ENCODE data around the gene TSKS.

The TSKS gene, protein sequence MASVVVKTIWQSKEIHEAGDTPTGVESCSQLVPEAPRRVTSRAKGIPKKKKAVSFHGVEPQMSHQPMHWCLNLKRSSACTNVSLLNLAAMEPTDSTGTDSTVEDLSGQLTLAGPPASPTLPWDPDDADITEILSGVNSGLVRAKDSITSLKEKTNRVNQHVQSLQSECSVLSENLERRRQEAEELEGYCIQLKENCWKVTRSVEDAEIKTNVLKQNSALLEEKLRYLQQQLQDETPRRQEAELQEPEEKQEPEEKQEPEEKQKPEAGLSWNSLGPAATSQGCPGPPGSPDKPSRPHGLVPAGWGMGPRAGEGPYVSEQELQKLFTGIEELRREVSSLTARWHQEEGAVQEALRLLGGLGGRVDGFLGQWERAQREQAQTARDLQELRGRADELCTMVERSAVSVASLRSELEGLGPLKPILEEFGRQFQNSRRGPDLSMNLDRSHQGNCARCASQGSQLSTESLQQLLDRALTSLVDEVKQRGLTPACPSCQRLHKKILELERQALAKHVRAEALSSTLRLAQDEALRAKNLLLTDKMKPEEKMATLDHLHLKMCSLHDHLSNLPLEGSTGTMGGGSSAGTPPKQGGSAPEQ

DNA sequence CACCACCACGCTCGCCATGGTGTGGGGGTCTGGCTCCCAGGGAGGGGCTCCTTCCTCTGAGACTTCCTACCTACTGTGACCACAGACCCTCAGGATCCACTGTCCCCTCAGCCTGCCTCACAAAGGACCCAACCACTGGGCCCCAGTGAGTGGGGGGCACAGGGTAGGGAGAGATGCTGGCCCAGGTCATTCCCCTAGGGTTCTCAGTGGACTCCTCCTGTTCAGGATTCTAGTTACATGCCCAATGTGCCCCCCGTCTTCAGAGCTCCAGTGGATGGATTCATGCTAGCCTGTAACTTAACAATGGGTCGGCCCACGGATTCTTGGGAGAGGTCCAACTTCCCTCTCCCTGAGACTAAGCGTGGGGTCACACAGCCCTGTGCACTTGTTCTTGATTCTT, at the start of gene TSKS:
TSKS (minus strand) TSS at position 77 of the 400 bp plus-strand sequence; CDS start at position 18, 59 bp downstream.
- DNase-seq: no peak

DNA sequence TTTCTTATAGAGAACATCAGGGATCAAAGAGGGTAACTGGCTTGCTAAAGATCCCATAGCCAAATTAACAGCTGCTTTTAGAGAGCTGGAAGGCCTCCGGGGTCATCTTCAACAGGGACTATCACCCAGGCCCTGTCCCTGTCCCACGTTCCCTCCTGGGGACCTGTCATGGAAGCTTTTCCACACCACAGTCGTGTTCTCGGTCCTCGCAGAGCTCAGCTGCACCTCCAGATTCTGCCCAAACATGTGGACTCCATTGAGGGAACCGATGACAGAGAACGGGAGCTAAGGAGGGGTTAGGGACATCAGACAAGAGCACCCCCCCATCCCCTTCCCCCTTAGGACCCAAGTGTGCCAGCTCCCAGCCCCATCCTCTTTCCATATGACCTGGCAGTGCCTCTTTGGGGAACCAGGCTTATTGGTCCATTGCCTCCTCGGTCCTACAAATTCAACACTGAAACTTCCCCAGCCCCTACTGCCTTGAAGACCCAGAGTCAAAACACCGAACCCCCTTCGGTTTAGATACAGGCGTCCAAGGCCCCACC, 49.4 kb upstream of the TSKS start:
- DNase-seq: no peak

DNA sequence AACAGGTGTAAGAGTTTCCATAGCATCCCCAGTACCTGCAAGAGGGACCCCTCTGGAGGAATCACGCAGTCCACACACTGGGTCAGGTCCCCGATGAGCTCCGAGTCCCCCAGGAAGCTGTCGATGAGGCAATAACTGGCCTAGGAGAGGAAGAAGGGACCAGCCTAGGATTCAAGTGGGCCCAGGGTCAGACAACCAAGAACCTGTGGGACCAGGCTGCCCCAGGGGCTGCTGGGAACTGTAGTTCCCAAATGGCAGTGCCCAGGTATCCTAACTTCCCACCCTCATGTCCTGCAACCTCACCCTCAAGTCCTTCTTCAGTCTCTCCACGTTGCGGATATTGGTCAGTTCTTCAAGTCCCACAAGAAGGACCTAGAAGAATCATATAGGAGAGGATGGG, 48.2 kb upstream of the TSKS start:
- no peak for DNase-seq

DNA sequence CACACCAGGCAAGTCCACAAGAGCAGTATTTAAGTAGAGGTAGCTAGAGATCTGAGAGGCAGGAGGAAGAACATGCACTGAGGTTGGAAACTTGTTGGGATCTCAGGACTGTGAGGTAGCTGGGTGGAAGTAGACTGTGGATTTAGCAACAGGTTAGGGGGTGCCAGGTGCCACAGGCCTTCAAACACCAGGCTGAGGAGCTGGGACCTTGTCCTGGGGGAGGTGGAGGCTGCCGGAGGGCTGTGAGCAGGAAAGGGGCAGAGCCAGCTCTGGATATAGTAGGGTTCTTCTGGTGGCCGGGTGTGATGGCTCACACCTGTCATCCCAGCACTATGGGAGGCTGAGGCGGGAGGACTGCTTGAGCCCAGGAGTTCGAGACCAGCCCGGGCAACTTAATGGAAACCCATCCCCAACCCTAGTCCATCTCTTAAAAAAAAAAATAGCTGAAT, 46.9 kb upstream of the TSKS start:
- no peak for DNase-seq

DNA sequence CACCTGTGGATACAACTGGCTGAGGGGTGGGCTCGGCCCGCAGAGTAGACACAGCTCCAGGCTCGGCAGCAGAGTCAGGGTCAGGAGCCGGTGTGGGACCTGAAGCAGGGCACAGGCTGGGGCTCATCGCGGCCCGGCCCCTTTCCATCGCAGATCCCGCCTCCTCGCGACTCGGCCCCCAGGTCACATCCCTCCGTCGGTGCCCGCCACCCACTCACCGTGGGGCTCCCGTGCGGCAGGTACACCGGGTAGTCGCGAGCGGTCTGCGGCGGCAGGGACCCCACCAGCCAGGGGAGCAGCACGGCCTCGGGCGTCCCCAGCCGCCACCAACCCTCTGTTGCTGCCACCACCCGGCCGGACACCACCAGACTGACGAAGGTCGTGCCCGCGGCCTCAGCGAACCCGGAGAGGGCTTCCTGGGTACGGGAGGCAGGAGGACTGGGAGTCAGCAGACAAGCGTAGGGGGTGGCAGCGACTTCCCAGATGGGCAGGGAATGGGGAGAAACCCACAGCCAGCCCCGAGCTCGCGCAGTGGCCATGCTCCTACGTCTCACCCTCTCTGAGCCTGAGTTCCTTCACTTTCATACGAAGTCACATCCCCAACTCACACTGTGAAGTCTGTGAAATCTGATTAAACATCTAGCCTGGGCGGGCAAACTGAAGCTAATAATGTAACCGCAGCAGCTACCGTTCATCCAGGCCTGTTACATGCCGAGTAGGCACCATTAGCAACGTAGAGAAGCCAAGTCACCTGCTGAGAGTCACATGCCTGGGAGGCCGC, 46.2 kb upstream of the TSKS start:
- peak; percentile 64 for DNase-seq

DNA sequence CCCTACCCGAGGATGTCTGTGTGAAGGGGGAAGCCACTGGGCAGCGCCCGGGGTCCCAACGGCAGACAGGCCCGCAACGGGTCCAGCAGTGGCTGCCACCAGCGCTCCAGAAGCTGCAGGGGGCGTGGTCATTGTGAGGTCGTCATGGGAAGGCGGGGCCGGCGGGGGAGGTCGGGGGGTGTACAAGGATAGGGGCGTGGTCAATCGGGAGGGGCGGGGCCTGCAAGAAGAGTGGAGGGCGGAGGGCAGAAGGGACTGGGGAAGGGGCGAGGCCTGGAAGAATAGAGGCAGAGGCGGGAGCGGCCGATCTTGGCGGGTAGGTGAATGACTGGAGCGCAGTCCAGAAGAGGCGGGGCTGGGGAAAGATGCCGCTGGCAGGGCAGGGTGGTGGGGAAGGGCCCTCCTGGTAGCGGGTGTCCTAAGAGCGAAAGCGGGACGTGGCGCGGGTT, 45.6 kb upstream of the TSKS start:
- peak; percentile 88 for DNase-seq

DNA sequence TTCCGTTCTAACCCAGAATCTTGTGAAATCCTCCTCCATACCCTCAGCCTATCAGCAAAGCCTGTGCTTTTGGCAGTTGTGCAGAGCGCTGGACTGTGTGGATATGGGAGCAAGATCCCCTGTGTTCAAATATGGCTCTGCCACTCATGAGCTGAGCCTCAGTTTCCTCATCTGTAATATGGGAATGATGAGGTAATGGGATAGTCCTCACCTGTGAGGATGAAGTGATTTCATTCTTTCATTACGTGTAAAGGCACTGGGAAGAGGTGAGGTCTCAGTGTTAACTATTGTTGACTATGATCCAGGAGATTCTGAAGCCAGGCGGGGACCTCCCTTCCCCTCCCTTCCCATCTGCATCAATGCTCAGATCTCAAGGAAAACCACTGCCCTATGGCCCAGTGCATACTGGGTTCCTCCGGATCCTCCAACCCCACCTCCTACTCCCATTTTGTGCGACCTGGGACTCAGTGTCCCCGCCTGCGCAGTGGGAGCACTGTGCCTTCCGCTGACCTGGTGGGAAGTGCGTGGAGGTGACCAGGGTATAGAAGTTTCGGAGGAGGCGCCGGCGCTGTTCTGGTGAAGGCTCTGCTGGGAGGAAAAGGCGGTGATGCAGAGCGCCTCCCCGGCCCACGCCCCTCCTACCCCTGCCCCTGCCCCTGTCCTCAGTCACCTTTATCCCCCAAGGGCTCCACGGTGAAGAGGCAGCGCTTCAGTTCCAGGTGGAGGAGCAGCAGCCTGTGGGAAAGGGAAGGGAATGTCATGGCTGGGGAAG, 45.0 kb upstream of the TSKS start:
- no peak for DNase-seq

DNA sequence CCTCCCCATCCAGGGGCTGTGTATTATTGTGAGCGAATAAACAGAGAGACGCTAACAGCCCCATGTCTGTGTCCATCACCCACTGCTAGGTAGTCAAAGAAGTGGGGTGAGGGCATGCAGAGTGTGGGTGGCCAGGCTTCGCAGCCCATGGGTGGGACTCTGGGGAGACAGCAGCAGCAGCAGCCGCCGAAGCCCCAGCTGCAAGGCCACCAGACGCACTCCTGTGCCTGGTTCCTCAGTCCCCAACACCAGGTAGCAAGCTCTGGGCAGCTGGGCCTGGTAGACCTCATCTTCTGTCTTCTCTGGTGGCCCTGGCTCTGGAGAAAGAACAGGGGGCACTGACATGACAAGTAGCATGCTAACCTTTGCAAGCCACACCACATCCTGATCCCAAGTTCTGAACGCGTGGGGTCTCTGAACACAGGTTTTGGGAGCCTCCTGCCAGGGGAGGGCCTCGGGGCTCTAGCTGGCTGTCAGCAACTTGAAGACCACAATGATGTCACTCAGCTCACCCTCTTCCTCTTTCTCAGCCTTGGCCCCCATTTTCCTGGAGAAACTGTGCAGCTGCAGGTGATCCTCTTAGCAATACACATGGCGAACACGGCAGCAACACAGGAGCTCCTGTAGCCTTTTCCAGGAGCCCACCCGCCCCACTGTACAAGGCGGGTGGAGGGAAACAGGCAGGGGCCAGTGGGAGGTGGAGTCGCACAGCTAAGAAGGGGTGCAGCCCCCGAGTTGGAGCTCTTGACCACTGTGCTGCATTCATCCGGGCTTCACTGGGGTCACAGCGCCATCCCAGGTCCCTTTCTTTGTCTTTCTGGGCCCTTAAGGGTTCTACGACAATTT, 44.2 kb upstream of the TSKS start:
- peak; percentile 36 for DNase-seq

DNA sequence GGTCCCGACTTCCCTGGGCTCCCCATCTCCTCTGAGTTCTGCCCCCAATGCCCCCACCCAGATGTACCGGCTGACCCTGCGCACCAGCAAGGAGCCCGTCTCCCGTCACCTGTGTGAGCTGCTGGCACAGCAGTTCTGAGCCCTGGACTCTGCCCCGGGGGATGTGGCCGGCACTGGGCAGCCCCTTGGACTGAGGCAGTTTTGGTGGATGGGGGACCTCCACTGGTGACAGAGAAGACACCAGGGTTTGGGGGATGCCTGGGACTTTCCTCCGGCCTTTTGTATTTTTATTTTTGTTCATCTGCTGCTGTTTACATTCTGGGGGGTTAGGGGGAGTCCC, 43.5 kb upstream of the TSKS start:
- no peak for DNase-seq

DNA sequence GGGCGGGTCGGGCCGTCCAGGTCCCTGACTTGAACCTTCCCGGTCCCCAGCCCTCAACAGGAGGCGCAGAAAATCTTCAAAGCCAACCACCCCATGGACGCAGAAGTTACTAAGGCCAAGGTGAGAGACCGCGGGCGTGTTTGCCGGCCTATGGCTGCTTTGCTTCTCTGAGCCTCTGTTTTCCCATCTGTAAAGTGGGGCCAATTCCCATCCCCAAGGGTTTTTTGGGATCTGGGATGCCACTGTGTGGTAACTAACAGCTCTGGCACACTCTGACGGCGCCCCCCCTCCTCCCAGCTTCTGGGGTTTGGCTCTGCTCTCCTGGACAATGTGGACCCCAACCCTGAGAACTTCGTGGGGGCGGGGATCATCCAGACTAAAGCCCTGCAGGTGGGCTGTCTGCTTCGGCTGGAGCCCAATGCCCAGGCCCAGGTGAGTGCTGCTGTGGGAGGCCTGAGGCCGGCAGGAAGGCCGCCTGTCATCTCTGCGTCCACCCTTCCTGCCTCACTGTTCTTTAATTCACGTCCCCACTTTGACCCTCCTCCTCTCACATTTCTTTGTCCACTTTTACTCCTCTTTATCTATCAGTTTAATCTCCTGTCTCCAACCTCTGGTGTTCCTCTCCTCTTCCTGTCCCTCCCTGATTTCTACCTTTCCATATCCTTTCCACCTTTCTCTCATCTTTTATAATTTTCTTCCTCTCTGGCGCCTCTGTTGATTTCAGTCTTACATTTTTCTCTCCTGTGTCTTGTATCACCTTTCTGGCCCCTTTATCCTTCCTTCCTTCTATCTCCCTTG, 42.9 kb upstream of the TSKS start:
- DNase-seq: no peak

DNA sequence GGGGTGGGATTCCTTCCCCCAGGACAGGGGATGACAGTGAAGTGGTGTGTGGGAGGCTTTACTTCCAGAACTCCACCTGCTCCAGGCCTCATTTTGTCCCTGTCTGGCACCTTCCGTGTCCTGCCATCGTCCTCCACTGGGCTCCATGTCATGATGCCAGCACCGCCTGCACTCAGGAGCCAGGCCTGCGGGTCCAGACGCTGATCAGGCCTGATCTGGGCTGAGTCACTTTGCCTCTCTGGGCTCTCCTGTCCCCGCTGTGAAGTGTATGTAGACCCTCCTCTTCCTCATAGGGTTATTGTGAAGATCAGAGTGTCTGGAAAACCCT, 40.4 kb upstream of the TSKS start:
- no peak for DNase-seq

DNA sequence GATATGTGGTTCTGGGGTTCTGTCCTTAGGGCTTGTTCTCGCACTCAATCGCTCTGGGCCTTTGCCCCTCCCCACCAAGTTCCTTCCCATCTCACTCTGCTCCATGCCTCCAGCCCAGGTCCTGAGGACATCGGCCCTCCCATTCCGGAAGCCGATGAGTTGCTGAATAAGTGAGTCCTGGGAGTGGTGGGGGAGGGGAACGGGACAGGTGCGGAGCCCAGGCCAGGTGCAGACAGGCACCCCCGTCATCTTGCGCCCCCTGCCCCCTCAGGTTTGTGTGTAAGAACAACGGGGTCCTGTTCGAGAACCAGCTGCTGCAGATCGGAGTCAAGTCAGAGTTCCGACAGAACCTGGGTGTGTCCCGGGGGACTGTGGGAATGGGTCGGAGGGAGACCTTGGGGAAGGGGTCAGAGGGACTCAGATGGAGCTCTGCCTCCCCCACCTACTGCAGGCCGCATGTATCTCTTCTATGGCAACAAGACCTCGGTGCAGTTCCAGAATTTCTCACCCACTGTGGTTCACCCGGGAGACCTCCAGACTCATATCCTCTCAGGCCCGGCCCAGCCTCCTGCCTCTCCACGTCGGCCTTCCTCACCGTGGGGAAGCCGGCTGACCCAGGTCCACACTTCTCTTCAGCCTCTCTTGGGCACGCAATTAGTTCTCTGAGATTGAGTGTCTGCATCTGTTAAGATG, 39.9 kb upstream of the TSKS start:
- no peak for DNase-seq

DNA sequence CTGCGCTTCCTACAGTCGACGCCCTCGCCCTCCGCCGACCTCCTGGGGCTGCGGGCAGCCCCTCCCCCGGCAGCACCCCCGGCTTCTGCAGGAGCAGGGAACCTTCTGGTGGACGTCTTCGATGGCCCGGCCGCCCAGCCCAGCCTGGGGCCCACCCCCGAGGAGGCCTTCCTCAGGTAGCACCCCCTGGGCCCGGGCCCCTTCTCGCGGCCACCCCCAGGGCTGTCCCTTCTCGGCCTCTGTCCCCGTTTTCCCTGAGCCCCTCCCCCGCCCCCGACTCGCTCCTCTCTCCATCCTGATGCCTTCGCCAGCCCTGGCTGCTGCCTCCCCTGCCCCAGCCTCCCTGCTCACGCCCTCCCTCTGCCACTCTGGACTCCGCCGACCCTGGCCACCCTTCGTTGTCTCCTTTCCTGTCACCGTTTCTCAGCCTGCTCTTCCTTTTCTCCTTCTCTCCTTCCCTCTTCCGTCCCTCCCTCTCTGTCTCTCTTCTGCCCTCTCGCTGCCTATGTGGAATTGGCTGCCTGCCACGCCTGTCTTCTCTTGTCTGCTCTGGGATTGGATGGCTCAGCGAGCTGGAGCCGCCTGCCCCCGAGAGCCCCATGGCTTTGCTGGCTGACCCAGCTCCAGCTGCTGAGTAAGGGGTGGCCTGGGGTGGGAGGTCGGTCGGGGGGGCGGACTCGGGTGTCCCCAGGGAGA, 39.0 kb upstream of the TSKS start:
- DNase-seq: no peak

DNA sequence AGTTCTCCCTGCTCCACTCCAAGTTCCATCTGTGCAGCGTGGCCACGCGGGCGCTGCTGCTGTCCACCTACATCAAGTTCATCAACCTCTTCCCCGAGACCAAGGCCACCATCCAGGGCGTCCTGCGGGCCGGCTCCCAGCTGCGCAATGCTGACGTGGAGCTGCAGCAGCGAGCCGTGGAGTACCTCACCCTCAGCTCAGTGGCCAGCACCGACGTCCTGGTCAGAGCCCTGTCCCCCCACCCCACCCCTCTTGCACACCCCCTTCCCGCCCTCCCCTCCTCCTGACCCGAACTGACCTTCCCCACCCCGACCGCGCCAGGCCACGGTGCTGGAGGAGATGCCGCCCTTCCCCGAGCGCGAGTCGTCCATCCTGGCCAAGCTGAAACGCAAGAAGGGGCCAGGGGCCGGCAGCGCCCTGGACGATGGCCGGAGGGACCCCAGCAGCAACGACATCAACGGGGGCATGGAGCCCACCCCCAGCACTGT, 38.3 kb upstream of the TSKS start:
- DNase-seq: no peak

DNA sequence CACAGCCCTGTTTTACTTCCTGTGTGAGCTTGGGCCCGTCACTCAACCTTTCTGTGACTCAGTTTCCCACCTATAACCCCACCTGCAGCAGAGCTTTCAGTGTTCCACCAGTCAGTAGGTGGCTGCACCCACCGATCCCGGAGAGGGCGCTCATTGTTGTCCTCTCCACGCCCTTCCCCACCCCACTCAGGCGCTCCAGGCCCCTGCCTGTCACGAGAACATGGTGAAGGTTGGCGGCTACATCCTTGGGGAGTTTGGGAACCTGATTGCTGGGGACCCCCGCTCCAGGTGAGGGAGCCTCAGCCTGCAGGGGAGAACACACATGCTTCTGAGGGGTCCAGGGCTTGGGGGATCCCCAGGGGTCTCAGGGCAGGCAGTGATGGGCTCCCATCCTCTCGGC, 37.7 kb upstream of the TSKS start:
- DNase-seq: no peak

DNA sequence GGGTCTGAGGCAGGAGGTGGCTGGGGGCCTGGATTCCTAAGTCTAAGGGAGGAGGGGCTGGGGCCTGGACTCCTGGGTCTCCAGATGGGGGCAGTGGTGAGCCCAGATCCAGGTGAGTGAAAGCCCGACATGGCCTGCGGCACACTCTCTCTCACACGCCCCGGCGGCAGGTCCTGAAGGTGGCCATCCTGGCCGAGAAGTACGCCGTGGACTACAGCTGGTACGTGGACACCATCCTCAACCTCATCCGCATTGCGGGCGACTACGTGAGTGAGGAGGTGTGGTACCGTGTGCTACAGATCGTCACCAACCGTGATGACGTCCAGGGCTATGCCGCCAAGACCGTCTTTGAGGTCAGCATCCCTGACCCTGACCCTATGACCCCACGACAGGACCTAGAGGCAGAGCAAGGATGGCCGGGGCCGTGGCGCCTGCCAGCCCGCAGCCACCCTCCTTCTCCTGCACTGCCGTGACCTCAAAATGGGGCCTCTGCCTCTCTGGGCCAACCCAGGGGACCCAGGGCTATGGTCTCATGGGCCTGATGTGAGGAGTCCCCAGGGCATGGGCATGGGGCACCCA, 36.8 kb upstream of the TSKS start:
- DNase-seq: no peak

DNA sequence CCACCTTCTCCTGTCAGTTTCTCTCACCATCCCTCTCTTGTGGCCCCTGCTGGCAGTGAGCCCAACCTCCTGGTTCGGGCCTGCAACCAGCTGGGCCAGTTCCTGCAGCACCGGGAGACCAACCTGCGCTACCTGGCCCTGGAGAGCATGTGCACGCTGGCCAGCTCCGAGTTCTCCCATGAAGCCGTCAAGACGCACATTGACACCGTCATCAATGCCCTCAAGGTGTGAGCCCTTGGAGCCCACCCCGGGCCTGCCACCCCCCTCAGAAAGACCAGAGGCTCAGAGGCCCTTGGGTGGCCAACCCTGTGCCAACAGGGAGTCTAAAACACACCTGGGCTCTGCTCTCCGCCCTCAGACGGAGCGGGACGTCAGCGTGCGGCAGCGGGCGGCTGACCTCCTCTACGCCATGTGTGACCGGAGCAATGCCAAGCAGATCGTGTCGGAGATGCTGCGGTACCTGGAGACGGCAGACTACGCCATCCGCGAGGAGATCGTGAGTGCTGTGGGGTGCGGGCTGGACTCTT, 36.2 kb upstream of the TSKS start:
- no peak for DNase-seq

DNA sequence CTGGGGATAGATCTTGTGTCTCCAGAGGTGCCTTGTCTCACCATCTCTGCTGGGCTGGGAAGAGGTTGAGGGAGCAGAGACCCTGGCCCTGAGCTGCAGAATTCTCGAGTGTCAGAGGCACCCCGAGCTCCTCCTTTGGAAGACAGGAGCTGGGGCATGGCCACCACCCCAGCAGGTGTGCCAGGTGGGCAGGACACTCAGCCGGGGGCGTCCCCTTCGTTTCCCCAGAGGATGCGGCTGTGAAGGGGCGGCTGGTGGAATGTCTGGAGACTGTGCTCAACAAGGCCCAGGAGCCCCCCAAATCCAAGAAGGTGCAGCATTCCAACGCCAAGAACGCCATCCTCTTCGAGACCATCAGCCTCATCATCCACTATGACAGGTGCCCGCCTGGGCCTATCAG, 35.5 kb upstream of the TSKS start:
- DNase-seq: no peak

DNA sequence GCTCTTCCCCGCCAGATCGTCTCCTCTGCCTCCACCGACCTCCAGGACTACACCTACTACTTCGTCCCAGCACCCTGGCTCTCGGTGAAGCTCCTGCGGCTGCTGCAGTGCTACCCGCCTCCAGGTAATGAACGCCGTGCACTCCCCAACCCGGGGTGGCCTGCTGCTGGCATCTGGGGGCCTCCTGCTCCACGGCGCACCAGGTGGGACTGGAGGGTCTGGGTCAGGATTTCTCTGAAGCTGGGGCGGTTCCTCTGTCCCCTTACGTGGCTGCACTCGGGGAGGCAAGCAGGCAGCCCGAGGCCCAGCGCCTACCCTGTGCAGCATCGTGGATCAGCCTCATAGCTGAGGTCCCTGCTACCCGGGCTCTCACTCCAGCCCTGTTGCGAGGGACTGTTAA, 32.5 kb upstream of the TSKS start:
- DNase-seq: no peak

Measured in CD4-positive, alpha-beta T cell treated with Interferon gamma for 1 hour (primary cell).